GM21526 (cell line): ENCODE results near the gene CITED4.
"Not testable (repeated sequence)": the region's sequence is repeated elsewhere in the genome, so short reads cannot be mapped to it uniquely, and the experiment has no call there.

Experiments
- ATAC-seq: cut with Tn5 transposase; IDR thresholded peaks from one replicate; pipeline ENCODE4 v1.9.1; 2021; ENCODE audit warnings: moderate library complexity; ENCODE audit not compliant: unreplicated experiment, low FRiP score

Gene CITED4, protein sequence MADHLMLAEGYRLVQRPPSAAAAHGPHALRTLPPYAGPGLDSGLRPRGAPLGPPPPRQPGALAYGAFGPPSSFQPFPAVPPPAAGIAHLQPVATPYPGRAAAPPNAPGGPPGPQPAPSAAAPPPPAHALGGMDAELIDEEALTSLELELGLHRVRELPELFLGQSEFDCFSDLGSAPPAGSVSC

DNA sequence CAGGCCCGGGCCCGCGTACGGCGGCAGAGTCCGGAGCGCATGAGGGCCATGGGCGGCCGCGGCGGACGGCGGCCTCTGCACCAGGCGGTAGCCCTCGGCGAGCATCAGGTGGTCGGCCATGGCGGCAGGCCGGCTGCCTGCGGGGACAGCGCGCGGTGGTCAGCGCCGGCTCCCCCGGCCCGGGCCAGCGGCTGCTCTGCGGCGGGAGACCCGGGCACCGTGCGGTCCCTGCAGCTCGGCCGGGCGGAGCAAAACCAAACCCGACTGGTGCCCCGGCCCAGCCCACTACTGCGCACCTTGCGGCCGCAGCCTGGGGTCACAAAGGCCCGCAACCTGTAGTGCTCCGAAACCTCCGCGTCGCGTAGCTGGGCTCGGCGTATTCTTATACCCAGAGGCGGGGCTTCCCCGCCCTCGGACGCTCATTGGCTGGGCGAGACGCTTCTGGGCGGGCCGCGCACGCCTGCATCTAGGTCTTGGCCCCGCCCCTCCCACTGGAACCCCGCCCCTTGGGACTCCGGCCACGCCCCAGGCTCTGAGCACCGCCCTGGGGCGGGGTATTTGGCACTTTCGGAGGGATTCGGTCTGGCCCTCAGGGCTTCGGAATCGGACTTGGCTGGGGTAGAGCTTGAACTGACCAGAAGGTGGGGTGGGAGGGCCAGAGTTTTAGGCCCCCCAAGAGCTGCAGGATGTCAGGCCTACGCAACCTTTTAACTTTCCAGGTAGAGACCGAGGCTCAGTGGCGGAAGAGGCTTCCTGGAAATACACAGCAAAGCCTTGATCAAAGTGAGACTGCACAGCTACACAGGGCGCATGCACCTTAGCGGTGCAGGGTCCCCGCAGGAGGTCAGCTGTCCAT, at the start of gene CITED4:
TSS of gene CITED4 (minus strand) at position 356 of the 856 bp plus-strand sequence. CDS start at position 120, 236 bp downstream.
- ATAC-seq: peak; percentile 85

DNA sequence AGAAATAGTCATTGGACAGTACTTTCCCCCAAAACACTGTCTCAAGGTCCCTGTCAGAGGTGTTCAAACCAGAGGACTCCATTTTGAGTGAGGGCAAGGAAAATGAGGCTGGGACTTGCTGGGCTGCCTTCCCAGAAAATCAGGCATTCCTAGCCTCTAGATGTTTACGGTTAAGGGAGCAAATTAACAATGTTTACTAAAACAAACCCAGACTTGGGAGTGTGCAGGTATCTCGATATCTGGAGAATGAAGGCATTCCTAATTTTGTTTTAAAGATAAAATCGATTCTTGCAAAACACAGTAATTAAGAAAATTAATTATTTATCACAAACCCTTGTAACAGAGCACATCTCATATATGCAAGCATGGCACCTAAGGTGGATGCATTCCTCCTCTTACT, 48.9 kb upstream of the CITED4 start:
- ATAC-seq: no peak

DNA sequence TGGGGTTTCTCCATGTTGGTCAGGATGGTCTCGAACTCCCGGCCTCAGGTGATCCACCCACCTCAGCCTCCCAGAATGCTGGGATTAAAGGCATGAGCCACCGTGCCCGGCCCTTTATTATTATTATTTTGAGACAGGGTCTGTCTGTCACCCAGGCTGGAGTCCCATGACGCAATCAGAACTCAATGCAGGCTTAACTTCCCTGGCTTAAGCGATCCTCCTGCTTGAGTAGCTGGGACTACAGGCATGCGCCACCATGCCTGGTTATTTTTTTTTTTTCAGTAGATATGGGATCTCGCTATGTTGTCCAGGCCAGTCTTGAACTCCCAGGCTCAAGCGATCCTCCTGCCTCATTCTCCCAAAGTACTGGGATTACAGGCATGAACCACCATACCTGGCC, 47.1 kb upstream of the CITED4 start:
- no peak for ATAC-seq

DNA sequence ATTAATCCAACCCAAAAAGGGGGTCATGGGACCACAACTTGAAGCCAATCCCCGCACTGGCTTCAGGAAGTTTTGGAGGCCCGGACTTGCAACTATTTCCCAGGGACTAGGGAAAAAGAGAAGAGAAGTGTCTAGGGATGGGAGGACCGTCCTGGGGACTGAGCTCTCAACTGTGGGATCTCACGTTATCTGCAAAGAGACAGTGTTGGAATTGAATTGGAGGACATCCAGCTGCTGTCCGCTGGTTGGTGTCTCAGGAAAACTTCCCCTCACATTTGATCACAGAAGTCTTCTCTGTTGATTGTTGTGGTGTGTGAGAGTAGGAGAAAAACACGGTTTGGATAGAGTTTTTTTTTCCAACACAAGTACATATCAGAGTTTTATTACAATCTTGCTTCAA, 46.2 kb upstream of the CITED4 start:
- no peak for ATAC-seq

DNA sequence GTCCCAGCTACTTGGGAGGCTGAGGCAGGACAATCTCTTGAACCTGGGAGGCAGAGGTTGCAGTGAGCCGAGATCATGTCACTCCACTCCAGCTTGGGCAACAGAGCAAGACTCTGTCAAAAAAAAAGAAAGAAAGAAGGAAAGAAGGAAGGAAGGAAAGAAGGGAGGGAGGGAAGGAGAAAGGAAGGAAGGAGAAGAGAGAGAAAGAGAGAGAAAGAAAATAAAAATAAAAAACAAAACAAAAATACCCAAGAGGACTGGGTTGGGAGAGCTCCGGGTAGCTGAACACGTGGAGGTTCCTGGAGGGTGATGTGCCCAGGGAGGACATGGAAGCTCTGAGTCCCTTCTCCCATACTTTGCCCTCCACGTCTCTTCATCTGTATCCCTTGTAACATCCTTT, 45.7 kb upstream of the CITED4 start:
- no peak for ATAC-seq

DNA sequence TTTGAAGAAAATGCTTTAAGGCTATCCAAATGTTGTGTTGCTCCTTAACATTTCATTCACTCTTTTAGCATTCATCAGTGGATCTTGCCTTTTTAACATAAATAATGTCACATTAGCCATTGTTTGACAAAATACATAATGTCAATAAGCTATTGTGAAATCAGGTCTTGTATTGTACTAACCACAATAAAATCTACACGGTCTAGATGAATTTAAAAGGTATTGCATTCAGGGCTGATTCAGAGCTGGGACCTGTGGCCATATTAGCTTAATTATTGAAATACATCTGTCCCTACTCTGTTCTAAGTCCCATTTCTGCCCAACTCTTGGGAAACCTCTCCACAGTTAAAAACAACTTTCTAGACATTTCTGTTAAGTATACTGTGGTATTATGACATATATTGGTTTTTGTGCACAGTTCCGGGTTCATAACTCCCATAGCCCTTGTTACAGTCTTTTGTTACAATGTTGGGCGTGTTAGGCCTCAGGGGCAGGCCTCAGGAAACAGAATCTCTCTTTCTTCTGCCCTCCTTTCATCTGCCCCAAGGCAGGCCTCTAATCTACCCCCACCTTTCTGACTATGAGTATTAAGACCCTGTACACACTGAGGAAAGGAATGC, 44.7 kb upstream of the CITED4 start:
- no peak for ATAC-seq

DNA sequence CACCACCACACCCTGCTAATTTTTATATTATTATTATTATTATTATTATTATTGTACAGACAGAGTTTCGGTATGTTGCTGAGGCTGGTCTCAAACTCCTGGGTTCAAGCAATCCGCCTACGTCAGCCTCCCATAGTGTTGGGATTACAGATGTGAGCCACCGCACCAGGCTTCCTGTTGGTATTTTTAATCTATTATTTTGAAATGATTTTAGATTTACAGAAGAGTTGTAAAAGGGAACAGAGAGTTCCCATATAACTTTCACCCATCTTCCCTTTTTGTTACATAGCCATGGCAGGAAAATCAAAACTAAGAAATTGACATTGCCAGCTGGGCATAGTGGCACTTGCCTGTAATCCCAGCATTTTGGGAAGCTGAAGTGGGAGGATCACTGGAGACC, 42.9 kb upstream of the CITED4 start:
- ATAC-seq: no peak

DNA sequence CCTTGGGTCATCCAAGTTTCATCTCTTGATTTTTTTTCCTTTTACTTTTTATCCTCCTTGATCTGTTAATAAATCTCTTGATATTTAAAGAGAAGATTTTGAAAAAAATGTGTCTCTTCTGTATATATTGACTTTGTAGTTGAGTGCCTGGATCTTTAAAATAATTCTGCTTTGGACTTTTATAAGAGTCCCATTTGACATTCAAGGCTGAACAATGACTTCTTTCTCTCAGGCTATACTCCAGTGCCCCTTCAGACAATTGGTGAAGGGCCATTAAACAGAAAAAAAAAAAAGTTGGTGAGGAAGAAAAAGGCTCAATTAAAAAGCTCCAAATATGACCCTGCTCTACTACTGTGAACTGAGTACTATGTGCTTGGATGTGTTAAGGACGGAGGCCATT, 40.9 kb upstream of the CITED4 start:
- no peak for ATAC-seq

DNA sequence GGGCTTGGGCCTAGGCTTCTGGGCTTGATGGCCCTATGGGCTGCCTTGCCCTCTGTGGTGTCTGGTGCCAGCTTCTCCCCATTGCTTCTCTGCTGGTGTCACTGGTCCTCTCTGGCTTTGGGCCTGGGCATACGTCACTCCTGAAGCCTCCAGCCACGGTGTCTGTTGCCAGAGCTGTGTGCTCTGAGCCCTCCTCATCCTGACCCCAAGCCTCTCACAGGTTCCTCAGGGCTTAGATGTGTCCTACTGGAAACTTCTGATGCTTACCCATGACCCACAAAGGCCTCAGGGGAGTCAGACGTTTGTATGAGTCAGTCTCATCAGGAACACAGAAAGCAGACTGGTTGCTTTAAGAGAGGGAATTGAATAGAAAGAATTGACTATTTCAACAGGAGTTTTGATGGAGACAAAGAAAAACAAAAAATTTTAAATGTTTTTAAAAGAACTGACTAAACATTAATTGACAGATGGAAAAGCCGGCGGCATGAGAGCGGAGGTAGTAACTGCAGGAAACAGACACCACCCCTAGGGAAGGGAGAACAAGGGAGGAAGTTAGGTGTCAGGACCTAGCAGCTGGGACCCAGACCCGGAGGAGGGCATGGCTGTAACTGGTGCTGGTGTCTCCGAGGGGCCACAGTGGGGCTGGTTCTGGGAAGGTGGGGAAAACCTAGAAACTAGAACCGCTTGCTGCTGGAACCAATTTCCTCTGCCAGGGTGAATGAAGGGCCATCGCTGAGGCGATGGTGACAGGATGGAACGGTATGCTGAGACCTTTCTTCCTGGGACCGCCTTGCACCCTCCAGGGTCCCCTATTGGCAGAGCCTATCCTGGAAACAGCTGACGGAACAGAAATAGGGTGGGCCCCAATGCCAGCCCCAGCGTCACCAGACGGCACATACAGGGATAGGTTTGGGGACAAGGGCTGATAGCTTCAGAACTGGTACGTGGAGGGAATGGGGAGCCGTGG, 40.0 kb upstream of the CITED4 start:
- ATAC-seq: no peak

DNA sequence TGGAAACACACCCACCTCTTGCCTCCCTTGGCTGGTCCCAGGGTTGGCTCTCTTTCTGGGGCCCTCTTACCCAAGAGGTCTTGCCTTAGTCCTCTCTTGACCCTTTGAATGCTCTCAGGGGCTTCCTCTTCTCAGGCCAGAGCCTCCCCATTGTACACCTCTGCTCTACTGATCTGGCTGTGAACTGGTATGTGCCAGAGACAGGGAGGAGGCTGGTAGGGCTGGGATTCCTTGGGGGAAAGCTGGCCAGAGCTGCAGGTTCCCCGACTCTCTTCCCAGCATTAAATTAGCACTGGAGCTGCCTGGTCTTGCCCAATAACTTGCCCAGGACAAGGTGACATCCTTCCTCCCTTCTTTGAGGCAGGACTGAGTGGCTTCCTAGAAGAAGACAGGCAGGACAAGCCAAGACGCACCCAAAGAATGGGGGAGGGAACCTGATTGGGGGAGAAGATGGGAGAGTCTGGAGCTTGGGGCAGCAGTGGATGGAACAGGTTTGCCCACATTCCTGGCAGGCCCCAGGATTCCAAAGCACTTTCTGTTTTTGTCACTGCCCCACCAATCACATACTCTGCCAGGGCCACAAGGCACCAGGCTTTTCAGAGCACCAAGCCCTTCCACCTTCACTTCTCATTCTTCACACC, 37.2 kb upstream of the CITED4 start:
- ATAC-seq: no peak

DNA sequence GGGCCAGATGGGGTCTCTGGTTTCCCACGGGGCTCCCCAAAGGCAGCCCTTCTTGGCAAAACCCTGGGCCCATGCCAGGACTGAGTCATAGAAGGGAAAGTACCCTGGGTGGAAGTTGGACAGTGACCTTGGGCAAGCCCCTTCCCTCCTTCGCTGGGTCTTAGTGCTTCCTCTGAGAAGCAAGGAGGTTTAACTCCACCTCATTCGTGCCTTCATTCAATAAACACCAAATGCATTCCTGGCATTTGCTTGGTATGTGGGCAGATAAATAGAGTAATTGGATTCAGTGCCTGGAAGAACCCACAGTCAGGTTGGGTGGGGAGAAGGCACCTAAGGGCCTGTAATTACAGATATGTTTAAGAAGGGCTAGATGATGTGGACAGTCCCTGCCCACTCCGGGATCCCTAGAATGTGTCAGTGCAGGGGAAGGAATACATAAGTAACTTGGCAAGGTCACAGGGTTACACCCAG, 36.3 kb upstream of the CITED4 start:
- ATAC-seq: no peak

DNA sequence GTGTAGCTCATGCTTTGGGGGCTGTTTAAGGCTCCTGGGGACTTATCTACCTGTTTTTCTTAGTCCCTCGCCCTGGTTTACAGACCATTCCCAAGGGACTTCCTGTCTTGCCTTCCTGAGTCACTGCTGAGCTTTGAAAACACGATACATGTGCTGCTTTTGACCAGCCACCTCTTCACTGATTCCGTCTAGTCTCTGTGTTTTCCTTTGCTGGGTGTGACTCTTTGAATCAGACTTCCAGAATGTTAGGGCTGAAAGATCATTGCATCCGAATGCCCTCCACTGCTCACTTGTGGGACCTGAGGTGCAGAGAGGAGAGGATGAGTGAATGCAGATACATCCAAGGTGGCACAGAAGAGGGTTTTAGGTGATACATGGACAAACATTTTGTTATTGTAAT, 35.4 kb upstream of the CITED4 start:
- ATAC-seq: no peak

DNA sequence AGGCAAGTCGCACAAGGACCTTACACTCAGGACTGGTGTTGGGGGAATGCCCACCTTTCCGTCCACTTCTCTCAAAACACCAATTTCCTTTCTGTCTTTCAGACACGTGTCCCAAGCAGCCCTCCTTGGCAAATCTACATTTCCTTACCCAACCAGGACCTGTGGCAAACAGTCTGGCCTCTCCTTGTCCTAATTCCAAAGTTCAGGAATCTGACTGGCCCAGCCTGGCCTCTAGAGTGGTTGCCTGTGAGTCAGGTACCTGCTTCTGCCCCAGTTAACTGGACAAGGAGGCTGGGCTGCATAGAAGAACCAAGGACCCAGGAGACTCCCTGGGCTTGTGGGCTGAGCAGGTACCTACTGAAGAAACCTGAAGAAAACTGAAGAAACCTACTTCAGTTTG, 34.3 kb upstream of the CITED4 start:
- ATAC-seq: no peak

DNA sequence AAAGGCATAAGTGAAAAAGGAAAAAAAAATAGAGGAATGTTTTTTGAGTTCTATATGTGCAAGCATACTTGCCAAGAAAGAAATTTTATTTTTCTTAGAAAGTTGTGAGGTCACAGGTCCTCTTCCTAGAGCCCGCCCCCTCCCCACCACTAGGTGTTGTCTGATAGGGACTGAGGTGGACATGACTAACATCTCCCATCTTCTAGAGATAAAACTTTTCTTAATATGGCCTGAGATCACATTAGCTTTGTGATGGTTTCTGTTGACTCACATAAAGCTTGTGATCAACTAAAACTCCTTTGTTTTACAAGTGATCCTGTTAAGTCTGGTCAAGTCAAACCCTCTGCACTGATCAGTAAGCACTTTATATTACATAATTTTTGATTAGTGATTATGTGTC, 33.4 kb upstream of the CITED4 start:
- ATAC-seq: no peak

DNA sequence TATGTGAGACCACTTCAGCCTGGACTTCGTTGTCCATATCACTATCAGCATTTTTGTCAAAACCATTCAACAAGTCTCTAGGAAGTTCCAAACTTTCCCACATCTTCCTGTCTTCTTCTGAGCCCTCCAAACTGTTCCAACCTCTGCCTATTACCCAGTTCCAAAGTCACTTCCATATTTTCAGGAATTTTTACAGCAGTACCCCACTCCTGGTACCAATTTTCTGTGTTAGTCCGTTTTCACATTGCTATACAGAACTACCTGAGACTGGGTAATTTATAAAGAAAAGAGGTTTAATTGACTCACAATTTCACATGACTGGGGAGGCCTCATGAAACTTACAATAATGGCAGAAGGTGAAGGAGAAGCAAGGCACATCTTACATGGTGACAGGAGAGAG, 32.7 kb upstream of the CITED4 start:
- not testable (repeated sequence) for ATAC-seq

DNA sequence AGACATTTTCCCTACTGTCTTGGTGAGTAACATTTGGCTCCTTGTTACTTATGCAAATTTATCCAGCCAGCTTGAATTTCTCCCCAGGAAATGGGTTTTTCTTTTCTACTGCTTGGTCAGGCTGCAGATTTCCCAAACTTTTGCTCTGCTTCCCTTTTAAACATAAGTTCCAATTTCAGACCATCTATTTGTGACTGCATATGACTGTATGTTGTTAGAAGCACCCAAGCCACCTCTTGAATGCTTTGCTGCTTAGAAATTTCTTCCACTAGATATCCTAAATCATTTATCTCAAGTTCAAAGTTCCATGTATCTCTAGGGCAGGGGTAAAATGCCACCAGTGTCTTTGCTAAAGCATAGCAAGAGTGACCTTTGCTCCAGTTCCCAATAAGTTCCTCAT, 32.3 kb upstream of the CITED4 start:
- no peak for ATAC-seq

DNA sequence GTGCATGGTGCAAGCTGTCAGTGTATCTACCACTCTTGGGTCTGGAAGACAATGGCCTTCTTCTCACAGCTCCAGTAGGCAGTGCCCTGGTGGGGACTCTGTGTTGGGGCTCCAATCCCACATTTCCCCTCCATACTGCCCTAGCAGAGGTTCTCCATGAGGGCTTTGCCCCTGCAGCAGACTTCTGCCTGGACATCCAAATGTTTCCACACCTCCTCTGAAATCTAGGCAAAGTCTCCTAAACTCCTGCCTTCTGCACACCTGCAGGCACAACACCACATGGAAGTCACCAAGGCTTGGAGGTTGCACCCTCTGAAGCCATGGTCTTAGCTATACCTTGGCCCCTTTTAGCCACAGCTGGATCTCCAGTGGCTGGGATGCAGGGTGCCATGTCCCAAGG, 31.8 kb upstream of the CITED4 start:
- no peak for ATAC-seq

DNA sequence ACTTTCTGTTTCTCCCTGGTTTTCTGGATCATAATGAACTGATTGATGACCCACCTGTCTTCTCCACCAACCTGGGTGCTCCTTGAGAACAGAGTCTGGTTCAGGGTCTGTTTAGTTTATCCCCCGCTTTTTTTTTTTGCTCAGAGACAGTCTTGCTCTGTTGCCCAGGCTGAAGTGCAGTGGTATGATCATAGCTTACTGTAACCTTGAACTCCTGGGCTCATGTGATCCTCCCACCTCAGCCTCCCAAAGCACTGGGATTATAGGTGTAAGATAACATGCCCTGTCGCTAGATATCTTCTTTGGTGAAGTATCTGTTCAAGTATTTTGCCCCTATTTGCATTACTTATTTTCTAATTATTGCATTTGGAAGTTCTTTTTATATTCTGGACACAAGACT, 30.2 kb upstream of the CITED4 start:
- ATAC-seq: no peak

DNA sequence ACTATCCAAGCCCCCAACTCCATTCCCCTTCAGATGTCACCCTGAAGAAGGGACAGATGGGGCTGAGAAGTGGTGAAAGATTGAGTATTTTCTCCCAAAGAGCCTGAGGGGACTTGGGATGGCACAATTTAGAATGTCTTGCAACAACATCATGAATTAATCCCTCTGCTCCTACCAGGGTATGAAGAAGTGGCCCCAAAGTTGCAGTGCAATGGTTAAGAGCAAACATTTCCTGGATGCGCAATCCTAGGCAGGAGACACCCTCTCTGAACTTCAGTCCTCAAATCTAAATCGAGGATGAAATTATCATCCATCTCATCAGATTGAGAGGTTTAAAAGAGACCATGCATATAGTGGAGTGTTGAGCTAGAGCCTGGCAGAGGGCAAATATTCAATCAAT, 28.6 kb upstream of the CITED4 start:
- no peak for ATAC-seq

DNA sequence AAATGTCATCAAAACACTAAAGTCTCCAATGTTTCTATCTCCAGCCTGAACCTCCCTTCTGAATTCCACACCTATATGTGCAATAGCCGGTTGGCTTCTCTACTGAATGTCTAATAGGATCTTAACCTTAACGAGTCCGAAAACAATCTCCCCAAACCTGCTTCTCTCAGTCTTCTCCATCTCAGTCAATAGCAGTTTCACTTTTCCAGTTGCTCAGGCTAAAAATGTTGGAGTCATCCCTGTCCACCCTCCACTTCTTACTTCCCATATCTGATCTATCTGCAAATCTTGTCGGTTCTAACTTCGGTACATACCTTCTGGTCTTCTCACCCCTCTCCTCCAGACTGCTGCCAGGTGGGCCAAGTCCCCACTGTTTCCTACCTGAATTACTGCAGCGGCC, 25.5 kb upstream of the CITED4 start:
- no peak for ATAC-seq
